Mesendoderm (in vitro differentiated cells): ENCODE results near the gene YIPF5.

Experiments
- DNase-seq: peaks from one replicate; pipeline ENCODE4 v3.0.0; 2013
- H2AK5ac ChIP-seq: 2 replicates; pipeline ENCODE4 v1.6.1; 2013; ENCODE audit warnings: low read length, inconsistent platforms
- H2BK120ac ChIP-seq: 2 replicates; pipeline ENCODE4 v1.6.1; 2013; ENCODE audit warnings: low read depth, mild to moderate bottlenecking, low read length, moderate library complexity, mixed read lengths
- H2BK15ac ChIP-seq: replicated peaks from 2 replicates; pipeline ENCODE4 v1.6.1; 2013; ENCODE audit warnings: low read depth, mild to moderate bottlenecking, moderate library complexity
- H2BK5ac ChIP-seq: 2 replicates; pipeline ENCODE4 v1.6.1; 2013; ENCODE audit warnings: low read length, inconsistent platforms
- H3K18ac ChIP-seq: 2 replicates; pipeline ENCODE4 v1.6.1; 2013; ENCODE audit warnings: mild to moderate bottlenecking, low read length, mixed read lengths
- H3K23ac ChIP-seq: one replicate; pipeline ENCODE4 v1.6.1; 2013; ENCODE audit warnings: low read length
- H3K27ac ChIP-seq: 2 replicates; pipeline ENCODE4 v1.5.1; 2013; ENCODE audit warnings: low read depth, mild to moderate bottlenecking, inconsistent platforms, low read length, moderate library complexity
- H3K27me3 ChIP-seq: 2 replicates; pipeline ENCODE4 v1.6.1; 2013; ENCODE audit warnings: low read length, control low read depth, mild to moderate bottlenecking, inconsistent platforms; ENCODE audit not compliant: insufficient read depth, poor library complexity
- H3K36me3 ChIP-seq: 2 replicates; pipeline ENCODE4 v1.6.1; 2013; ENCODE audit warnings: low read length, inconsistent platforms; ENCODE audit not compliant: control insufficient read depth, insufficient read depth
- H3K4ac ChIP-seq: one replicate; pipeline ENCODE4 v1.6.1; 2013; ENCODE audit warnings: low read depth, mild to moderate bottlenecking, low read length, moderate library complexity
- H3K4me1 ChIP-seq: 2 replicates; pipeline ENCODE4 v1.6.1; 2013; ENCODE audit warnings: low read depth, low read length, inconsistent platforms; ENCODE audit not compliant: control insufficient read depth
- H3K4me2 ChIP-seq: 2 replicates; pipeline ENCODE4 v1.6.1; 2013; ENCODE audit warnings: low read length
- H3K4me3 ChIP-seq: 2 replicates; pipeline ENCODE4 v1.5.1; 2013; ENCODE audit warnings: mild to moderate bottlenecking, low read length
- H3K56ac ChIP-seq: one replicate; pipeline ENCODE4 v1.6.1; 2013; ENCODE audit warnings: low read length
- H3K79me1 ChIP-seq: 2 replicates; pipeline ENCODE4 v1.6.1; 2013; ENCODE audit warnings: low read length, inconsistent platforms
- H3K79me2 ChIP-seq: 2 replicates; pipeline ENCODE4 v1.6.1; 2013; ENCODE audit warnings: mild to moderate bottlenecking, low read length; ENCODE audit not compliant: control insufficient read depth, insufficient read depth
- H3K9ac ChIP-seq: 2 replicates; pipeline ENCODE4 v1.6.1; 2013; ENCODE audit warnings: low read length, inconsistent platforms
- H4K5ac ChIP-seq: one replicate; pipeline ENCODE4 v1.6.1; 2013; ENCODE audit warnings: low read length
- H4K8ac ChIP-seq: one replicate; pipeline ENCODE4 v1.6.1; 2013; ENCODE audit warnings: low read depth, mild to moderate bottlenecking, control low read depth, low read length, moderate library complexity
- WGBS: extraction: QIAGEN DNeasy Blood & Tissue Kit; methylation state at CpG from one replicate; pipeline ENCODE4 v1.1.7; 2013; ENCODE audit warnings: low lambda C conversion rate, missing lambda C conversion rate; ENCODE audit not compliant: insufficient coverage; ENCODE audit errors: extremely low coverage; 5-methylcytosine and 5-hydroxymethylcytosine counted together

YIPF5 gene

GRCh38 chr5:144206141-144206540, 35.7 kb upstream of the YIPF5 start:
- Histone ChIP-seq H3K18ac (no peak overlapping the region), H4K5ac (no peak overlapping the region), H2BK15ac (no peak overlapping the region), H4K8ac (no peak overlapping the region), H3K79me2 (no peaks in the 10 kb centered on the region), H3K23ac (no peak overlapping the region), H3K4me3 (no peak overlapping the region), H3K27ac (no peak overlapping the region), H3K9ac (no peak overlapping the region), H3K79me1 (no peaks in the 10 kb centered on the region), H3K36me3 (no peaks in the 10 kb centered on the region), H3K4me1 (no peaks in the 10 kb centered on the region), H3K4ac (no peak overlapping the region), H2BK5ac (no peak overlapping the region), H3K4me2 (no peak overlapping the region), H3K27me3 (no peaks in the 10 kb centered on the region), H3K56ac (no peak overlapping the region), H2BK120ac (no peak overlapping the region), H2AK5ac (no peak overlapping the region)
- WGBS = no CpG with 5 or more reads among the region's 2 CpGs
- no peak for DNase-seq

GRCh38 chr5:144205141-144205551, 34.7 kb upstream of the YIPF5 start:
- H3K27me3 ChIP-seq = no peaks in the 10 kb centered on the region
- no peak overlapping the region for H3K23ac ChIP-seq
- H3K79me2 ChIP-seq = no peaks in the 10 kb centered on the region
- no peaks in the 10 kb centered on the region for H3K36me3 ChIP-seq
- H3K4me1 ChIP-seq = no peaks in the 10 kb centered on the region
- no peak overlapping the region for H3K27ac ChIP-seq
- no peak overlapping the region for H4K8ac ChIP-seq
- H3K4me3 ChIP-seq = peak overlapping the region; percentile 21
- H3K79me1 ChIP-seq = no peaks in the 10 kb centered on the region
- no peak overlapping the region for H2BK5ac ChIP-seq
- H2AK5ac ChIP-seq = no peak overlapping the region
- no peak overlapping the region for H2BK15ac ChIP-seq
- H3K4me2 ChIP-seq = peak overlapping the region; percentile 74
- no peak overlapping the region for H4K5ac ChIP-seq
- peak overlapping the region; percentile 17 for H3K56ac ChIP-seq
- WGBS = no CpG with 5 or more reads among the region's 31 CpGs
- H3K9ac ChIP-seq = peak overlapping the region; percentile 8
- no peak overlapping the region for H3K18ac ChIP-seq
- H2BK120ac ChIP-seq = no peak overlapping the region
- H3K4ac ChIP-seq = no peak overlapping the region
- peak; percentile 51 for DNase-seq

- Histone ChIP-seq H3K4me1 (no peaks in the 10 kb centered on the region), H3K56ac (no peak overlapping the region), H3K27me3 (no peaks in the 10 kb centered on the region), H3K23ac (no peak overlapping the region), H3K18ac (no peak overlapping the region), H2BK120ac (no peak overlapping the region), H3K36me3 (no peaks in the 10 kb centered on the region), H3K4ac (no peak overlapping the region), H3K79me2 (no peaks in the 10 kb centered on the region), H3K4me2 (no peak overlapping the region), H2AK5ac (no peak overlapping the region), H3K9ac (no peak overlapping the region), H3K79me1 (no peaks in the 10 kb centered on the region), H4K5ac (no peak overlapping the region), H3K27ac (no peak overlapping the region), H2BK5ac (no peak overlapping the region), H3K4me3 (no peak overlapping the region), H2BK15ac (no peak overlapping the region), H4K8ac (no peak overlapping the region)
- DNase-seq = peak; percentile 70
- no CpG with 5 or more reads among the region's 10 CpGs for WGBS
Observed at GRCh38 chr5:144203750-144204596, 33.5 kb upstream of the YIPF5 start.

- H3K23ac ChIP-seq = no peak overlapping the region
- no CpG with 5 or more reads among the region's 1 CpG for WGBS
- H2BK5ac ChIP-seq = no peak overlapping the region
- no peak overlapping the region for H4K8ac ChIP-seq
- H3K27me3 ChIP-seq = no peaks in the 10 kb centered on the region
- no peak overlapping the region for H2BK15ac ChIP-seq
- no peaks in the 10 kb centered on the region for H3K79me1 ChIP-seq
- no peak for DNase-seq
- H2AK5ac ChIP-seq = no peak overlapping the region
- no peaks in the 10 kb centered on the region for H3K36me3 ChIP-seq
- H3K18ac ChIP-seq = no peak overlapping the region
- no peak overlapping the region for H3K27ac ChIP-seq
- H3K4me2 ChIP-seq = no peak overlapping the region
- no peak overlapping the region for H2BK120ac ChIP-seq
- H3K4me3 ChIP-seq = no peak overlapping the region
- H4K5ac ChIP-seq = no peak overlapping the region
- H3K4me1 ChIP-seq = no peaks in the 10 kb centered on the region
- no peak overlapping the region for H3K56ac ChIP-seq
- H3K4ac ChIP-seq = no peak overlapping the region
- H3K9ac ChIP-seq = no peak overlapping the region
- H3K79me2 ChIP-seq = no peaks in the 10 kb centered on the region
Observed at GRCh38 chr5:144202726-144203125, 32.3 kb upstream of the YIPF5 start.

GRCh38 chr5:144202072-144202471, 31.6 kb upstream of the YIPF5 start:
- Histone ChIP-seq H3K56ac (no peak overlapping the region), H2BK5ac (no peak overlapping the region), H3K4me3 (no peak overlapping the region), H3K4me1 (no peaks in the 10 kb centered on the region), H3K27ac (no peak overlapping the region), H4K8ac (no peak overlapping the region), H3K4me2 (no peak overlapping the region), H3K36me3 (no peaks in the 10 kb centered on the region), H2AK5ac (no peak overlapping the region), H3K79me1 (no peaks in the 10 kb centered on the region), H3K23ac (no peak overlapping the region), H2BK15ac (no peak overlapping the region), H3K4ac (no peak overlapping the region), H4K5ac (no peak overlapping the region), H3K27me3 (no peaks in the 10 kb centered on the region), H3K18ac (no peak overlapping the region), H2BK120ac (no peak overlapping the region), H3K9ac (no peak overlapping the region), H3K79me2 (no peaks in the 10 kb centered on the region)
- no CpG with 5 or more reads among the region's 10 CpGs for WGBS
- DNase-seq = no peak

GRCh38 chr5:144201588-144201987, 31.1 kb upstream of the YIPF5 start:
- H3K4me2 ChIP-seq = no peak overlapping the region
- no CpG with 5 or more reads among the region's 5 CpGs for WGBS
- H3K79me2 ChIP-seq = no peaks in the 10 kb centered on the region
- no peak overlapping the region for H2BK120ac ChIP-seq
- no peak overlapping the region for H2BK5ac ChIP-seq
- H4K5ac ChIP-seq = no peak overlapping the region
- no peak overlapping the region for H3K4ac ChIP-seq
- H3K27ac ChIP-seq = no peak overlapping the region
- no peak overlapping the region for H2BK15ac ChIP-seq
- H3K9ac ChIP-seq = no peak overlapping the region
- H3K27me3 ChIP-seq = no peaks in the 10 kb centered on the region
- H3K18ac ChIP-seq = no peak overlapping the region
- no peak overlapping the region for H2AK5ac ChIP-seq
- H3K23ac ChIP-seq = no peak overlapping the region
- H4K8ac ChIP-seq = no peak overlapping the region
- no peaks in the 10 kb centered on the region for H3K79me1 ChIP-seq
- H3K4me1 ChIP-seq = no peaks in the 10 kb centered on the region
- DNase-seq = no peak
- no peak overlapping the region for H3K56ac ChIP-seq
- H3K4me3 ChIP-seq = no peak overlapping the region
- H3K36me3 ChIP-seq = no peaks in the 10 kb centered on the region
